ENCODE measurements around the gene GBA2. TPM values are rescaled to one million over a fixed set of nuclear protein-coding genes. Genes with fewer than 3 reads are reported as not detected.

Gene GBA2
- total RNA-seq, 4 donors from 2014 or later, result 33.7 to 94.7 (median 57.9) TPM

DNA sequence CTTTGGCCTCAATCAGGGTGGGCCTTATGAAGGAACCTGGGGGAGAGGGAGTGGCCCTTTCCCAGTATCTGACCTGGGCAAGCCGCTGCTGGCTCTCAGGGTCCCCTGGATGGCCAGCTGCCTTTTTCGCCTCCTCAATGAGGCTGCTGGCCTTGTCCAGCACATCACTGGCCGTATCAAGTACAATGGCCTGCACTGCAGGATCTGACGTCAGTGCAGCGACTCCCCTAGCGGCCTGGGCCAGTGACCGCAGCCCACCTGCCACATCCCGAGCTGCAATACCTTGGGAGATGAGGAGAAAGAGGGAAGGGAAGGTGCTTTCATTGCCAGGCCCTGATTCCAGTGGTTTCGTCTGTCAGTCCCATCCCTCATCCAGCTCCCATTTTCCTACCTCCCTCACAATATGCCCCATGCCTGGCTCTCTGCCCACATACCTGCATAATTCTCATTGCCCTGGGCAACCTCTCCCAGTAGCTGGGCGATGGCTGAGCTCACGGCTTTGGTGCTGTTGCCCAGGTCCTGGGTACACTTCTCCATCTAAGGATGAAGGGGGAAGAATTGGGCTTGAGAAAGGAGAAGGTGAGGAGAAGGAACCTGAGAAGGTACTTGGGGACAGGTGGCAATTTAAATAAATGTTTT is 36.1 kb downstream of the GBA2 start:
- ATAC-seq (ENCODE audit: low FRiP score) (no peak), DNase-seq (ENCODE audit: low spot score) (no peak)
- TF ChIP-seq, protein P1, sequence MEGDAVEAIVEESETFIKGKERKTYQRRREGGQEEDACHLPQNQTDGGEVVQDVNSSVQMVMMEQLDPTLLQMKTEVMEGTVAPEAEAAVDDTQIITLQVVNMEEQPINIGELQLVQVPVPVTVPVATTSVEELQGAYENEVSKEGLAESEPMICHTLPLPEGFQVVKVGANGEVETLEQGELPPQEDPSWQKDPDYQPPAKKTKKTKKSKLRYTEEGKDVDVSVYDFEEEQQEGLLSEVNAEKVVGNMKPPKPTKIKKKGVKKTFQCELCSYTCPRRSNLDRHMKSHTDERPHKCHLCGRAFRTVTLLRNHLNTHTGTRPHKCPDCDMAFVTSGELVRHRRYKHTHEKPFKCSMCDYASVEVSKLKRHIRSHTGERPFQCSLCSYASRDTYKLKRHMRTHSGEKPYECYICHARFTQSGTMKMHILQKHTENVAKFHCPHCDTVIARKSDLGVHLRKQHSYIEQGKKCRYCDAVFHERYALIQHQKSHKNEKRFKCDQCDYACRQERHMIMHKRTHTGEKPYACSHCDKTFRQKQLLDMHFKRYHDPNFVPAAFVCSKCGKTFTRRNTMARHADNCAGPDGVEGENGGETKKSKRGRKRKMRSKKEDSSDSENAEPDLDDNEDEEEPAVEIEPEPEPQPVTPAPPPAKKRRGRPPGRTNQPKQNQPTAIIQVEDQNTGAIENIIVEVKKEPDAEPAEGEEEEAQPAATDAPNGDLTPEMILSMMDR (IDR thresholded peaks at IDR 0.05), result no peak

DNA sequence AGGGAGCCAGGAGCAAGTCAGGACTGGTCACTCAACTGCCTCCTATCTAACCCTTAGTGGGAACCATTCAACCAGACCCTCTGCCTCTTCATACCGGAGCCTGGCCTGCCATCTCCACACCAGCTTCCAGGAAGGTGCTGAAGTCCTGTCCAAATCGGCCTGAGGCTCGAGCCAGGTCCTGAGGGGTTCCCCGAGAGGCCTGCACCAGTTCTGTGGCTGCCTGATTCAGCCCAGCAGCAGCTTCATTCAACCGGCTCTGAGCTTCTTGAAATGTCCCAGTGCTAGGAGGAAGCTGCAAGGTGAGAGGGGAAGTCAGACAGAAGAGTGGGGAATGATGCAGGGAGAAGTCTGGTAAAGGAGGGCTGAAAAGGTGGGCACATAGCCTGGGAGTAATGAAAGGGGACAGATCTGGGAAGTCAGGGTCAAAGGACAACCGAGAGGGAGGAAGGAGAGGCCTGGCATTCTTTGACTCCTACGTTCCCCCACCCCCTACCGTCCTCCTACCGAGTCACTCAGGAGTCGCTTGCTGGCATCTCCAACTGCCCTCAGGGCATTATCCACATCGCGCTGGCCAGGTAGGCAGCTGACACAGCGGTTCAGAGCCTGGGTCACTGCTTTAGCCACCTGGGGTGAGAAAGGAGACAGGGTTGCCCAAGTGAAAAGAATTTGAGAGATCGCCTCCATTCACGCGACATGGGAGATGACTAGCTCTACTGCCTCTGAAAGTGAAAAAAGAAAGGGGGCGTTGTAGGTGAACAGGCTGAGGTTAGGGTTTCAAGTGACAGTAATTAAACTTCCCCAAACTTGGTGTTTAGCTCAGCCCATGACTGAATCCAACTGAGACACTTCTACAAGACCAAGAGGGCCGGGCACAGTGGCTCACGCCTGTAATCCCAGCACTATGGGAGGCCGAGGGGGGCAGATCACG is 37.3 kb downstream of the GBA2 start:
- no peak for DNase-seq (ENCODE audit: low spot score)
- TF ChIP-seq, protein P1 (IDR thresholded peaks at IDR 0.05), result no peak
- ATAC-seq (ENCODE audit: low FRiP score), result no peak

DNA sequence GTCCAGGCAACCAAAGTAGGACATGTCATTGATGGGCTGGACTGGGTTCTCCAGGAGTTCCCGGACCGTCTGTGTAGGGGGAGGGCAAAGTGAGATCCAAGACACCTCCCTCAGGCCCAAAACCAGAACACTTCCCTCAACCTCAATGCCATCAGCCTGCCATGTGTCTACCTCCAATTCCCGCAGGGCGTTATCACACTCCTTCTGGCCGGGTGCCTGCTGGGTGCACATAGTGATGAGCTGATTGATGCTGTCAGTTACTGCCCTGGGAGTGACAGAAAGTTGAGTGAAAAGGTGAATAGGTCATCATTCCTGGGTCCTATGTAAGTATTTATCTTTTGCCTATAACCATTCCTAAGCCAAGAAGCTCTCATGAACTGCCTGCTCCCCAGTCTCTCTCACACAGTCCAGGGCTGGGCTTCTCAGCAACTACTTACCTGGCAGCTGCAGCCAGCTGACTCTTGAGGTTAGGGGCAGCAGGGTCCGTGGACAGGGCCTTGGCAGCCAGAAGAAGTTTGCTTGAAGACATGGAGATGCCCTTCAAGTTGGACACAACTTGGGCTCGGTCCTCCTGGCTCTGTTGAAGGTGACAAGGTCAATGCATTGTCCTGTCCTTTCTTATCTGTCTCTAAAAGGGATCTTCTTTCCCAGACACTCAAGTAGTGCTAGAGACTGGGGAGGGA is 38.1 kb downstream of the GBA2 start:
- DNase-seq (ENCODE audit: low spot score) (no peak), ATAC-seq (ENCODE audit: low FRiP score) (no peak)
- TF ChIP-seq, protein P1 (IDR thresholded peaks at IDR 0.05), result no peak

DNA sequence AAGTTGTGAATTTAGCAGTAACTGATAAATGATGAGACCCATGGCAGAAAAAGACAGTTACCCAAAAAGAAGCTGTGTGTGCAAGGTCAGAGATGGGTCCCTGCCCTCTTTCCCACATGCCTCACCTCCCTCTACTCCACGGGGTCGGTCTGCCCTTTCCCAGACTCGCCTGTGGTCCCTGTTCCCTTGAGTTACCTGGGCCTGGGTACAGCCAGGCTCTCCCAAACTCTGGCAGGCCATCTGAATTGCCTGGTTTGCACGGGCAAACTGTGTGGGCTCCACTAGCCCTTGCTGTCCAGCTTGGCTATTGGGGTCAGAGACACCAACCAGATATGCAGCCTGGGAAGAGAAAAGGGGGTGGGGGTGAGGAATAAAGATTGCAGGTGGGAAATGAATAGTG is 40.9 kb downstream of the GBA2 start:
- DNase-seq (ENCODE audit: low spot score), result no peak
- TF ChIP-seq, protein P1 (IDR thresholded peaks at IDR 0.05), result no peak
- no peak for ATAC-seq (ENCODE audit: low FRiP score)

DNA sequence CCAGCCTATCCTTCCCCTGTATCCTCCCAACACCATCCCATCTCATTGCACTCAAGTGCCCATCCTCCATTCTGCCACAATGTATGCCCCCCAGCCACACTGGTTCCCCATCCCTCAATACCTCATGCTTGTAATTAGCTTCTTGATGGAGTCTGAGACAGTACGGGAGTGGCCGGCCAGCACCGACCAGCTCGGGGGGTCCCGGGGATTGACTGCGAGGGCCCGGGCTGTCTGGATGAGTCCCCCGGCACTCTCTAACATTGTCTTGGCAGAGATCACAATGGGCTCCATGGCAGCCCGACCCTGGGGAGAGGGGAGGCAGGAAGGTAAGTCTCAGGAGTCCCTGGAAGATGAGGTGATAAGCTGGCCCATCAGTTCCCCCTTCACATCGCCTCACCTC is 42.1 kb downstream of the GBA2 start:
- DNase-seq (ENCODE audit: low spot score) (no peak), ATAC-seq (ENCODE audit: low FRiP score) (peak; percentile 22)
- TF ChIP-seq, protein P1 (IDR thresholded peaks at IDR 0.05), result no peak

DNA sequence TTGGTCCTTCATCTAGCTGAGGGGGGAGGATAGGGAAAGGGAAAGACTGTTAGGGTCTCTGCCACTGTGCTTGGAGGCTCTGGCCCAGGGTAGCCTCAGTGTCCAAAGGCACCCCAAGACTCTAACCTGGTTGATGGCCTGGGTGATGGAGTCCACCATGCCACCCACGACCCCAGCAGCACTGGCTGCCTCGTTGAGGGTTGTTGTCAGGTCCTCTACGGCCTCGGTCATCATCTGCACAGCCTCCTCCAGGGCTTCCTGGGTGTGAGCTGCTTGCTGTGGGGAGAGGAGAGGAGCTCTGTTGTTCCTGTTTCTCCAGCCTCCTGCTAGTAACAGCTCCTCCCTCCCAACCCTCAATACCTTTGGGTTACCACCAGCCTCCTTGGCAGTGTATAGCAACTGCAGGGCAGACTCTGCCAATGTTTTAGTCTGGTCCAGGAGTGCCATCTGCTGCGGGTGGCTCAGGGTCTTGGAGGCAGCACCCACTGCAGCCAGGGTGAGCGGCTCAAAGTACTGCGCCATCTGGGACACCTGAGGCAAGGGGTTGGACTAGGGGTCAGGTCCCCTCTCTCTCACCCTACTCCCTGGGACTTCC is 43.1 kb downstream of the GBA2 start:
- DNase-seq (ENCODE audit: low spot score), result no peak
- TF ChIP-seq, protein P1 (IDR thresholded peaks at IDR 0.05), result no peak
- ATAC-seq (ENCODE audit: low FRiP score), result no peak
